Smooth muscle cell (in vitro differentiated cells): ENCODE results near the gene GABBR2. TPM values are rescaled to one million over a fixed set of nuclear protein-coding genes. Genes with fewer than 3 reads are reported as not detected.
A peak's percentile ranks its signal among the peaks of the same experiment; 100 is the strongest.

ENCODE experiments used
- DNase-seq: peaks from one replicate; lab custom pipeline; 2025; ENCODE audit not compliant: unreplicated experiment; lab: John Stamatoyannopoulos, UW
- H2AFZ ChIP-seq: fragments of 200-600 bp; sonication (generic); 2 replicates; pipeline ENCODE4 v1.6.0; 2016; ENCODE audit warnings: antibody characterized with exemption, low read depth, mild to moderate bottlenecking
- H3F3A ChIP-seq: fragments of 200-600 bp; sonication (generic); 2 replicates; pipeline ENCODE4 v1.6.0; 2017; ENCODE audit warnings: antibody characterized with exemption, low read depth
- H3K27ac ChIP-seq: fragments of 200-600 bp; sonication (generic); 2 replicates; pipeline ENCODE4 v1.5.1; 2016; ENCODE audit warnings: low read depth, mild to moderate bottlenecking
- H3K27me3 ChIP-seq: fragments of 200-600 bp; sonication (generic); 2 replicates; pipeline ENCODE4 v1.6.1; 2016; ENCODE audit warnings: low read depth, mild to moderate bottlenecking
- H3K36me3 ChIP-seq: fragments of 200-600 bp; sonication (generic); 2 replicates; pipeline ENCODE4 v1.5.1; 2016; ENCODE audit warnings: low read depth
- H3K4me1 ChIP-seq: fragments of 200-600 bp; sonication (generic); 2 replicates; pipeline ENCODE4 v1.5.1; 2016; ENCODE audit warnings: low read depth
- H3K4me2 ChIP-seq: fragments of 200-600 bp; sonication (generic); 2 replicates; pipeline ENCODE4 v1.6.0; 2016; ENCODE audit warnings: mild to moderate bottlenecking
- H3K4me3 ChIP-seq: fragments of 200-600 bp; sonication (generic); 2 replicates; pipeline ENCODE4 v1.5.1; 2016; ENCODE audit warnings: mild to moderate bottlenecking
- H3K79me2 ChIP-seq: fragments of 200-600 bp; sonication (generic); 2 replicates; pipeline ENCODE4 v1.6.0; 2016; ENCODE audit warnings: low read depth, mild to moderate bottlenecking
- H3K9ac ChIP-seq: fragments of 200-600 bp; sonication (generic); 2 replicates; pipeline ENCODE4 v1.6.0; 2016; ENCODE audit warnings: low read depth
- H3K9me3 ChIP-seq: fragments of 200-600 bp; sonication (generic); replicated peaks from 2 replicates; pipeline ENCODE4 v1.5.1; 2016; ENCODE audit warnings: low read depth
- H4K20me1 ChIP-seq: fragments of 200-600 bp; sonication (generic); 2 replicates; pipeline ENCODE4 v1.6.0; 2016; ENCODE audit warnings: low read depth
- CTCF ChIP-seq: fragments of 200-600 bp; sonication (generic); IDR thresholded peaks from 2 replicates; pipeline ENCODE4 v1.5.1; 2017; ENCODE audit warnings: borderline replicate concordance, mild to moderate bottlenecking, antibody characterized with exemption; ENCODE audit not compliant: insufficient read depth, poor library complexity, severe bottlenecking
- WGBS: methylation state at CpG from one replicate; pipeline ENCODE4 v1.1.7; 2016; ENCODE audit warnings: low lambda C conversion rate; 5-methylcytosine and 5-hydroxymethylcytosine counted together
- polyA plus RNA-seq: library from polyadenylated mRNA; unstranded; fragments of >200 nt; fragmentation: Nextera tagmentation; extraction: Ambion mirVana; gene quantifications from 2 replicates; pipeline ENCODE4 v1.2.1, GENCODE V29; 2016
- total RNA-seq: library from RNA; depleted of rRNA; stranded (reverse); fragments of >200 nt; gene quantifications from 2 replicates; pipeline ENCODE4 v1.2.3, GENCODE V29; 2014

The GABBR2 gene
- total and polyA plus RNA-seq, 2 experiments from 2014 or later = 0.25 TPM; not detected in 1

- Histone ChIP-seq H2AFZ (peak overlapping the region; percentile 15), H4K20me1 (no peaks in the 10 kb centered on the region), H3K27ac (peak overlapping the region; percentile 95), H3K79me2 (peaks cover 4% of the 10 kb centered on the region), H3K4me3 (no peak overlapping the region), H3K4me1 (peaks cover 6% of the 10 kb centered on the region), H3K4me2 (peak overlapping the region; percentile 69), H3K27me3 (no peaks in the 10 kb centered on the region), H3K9ac (peak overlapping the region; percentile 68), H3K9me3 (no peaks in the 10 kb centered on the region), H3F3A (no peaks in the 10 kb centered on the region), H3K36me3 (no peaks in the 10 kb centered on the region)
- no peak for TF ChIP-seq CTCF
- WGBS = 87% methylated on average over 8 of the region's 8 CpGs
- DNase-seq = no peak
Observed at GRCh38 chr9:98247831-98248657, 460.7 kb downstream of the GABBR2 start.

DNA sequence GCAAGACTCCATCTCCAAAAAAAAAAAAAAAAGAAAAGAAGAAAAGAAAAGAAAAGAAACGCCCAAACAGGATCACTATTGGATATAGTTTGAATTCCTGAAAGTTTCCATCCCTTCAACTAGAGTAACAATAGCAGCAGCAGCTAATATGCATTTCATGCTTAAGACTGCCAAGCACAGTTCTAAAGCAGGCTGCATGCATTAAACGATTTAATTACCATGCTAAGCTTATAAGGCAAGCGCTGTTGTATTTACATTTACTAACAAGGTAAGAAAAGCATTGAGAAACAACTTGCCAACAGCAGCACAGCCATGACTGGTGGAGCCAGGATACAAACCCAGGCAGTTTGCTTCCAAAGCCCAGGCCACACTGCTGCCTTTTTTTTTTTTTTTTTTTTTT lies 466.3 kb downstream of the GABBR2 start:
- H3F3A ChIP-seq = no peaks in the 10 kb centered on the region
- no peaks in the 10 kb centered on the region for H3K36me3 ChIP-seq
- TF ChIP-seq CTCF = no peak
- no peak overlapping the region for H3K9ac ChIP-seq
- H3K79me2 ChIP-seq = no peaks in the 10 kb centered on the region
- H4K20me1 ChIP-seq = no peaks in the 10 kb centered on the region
- no peak overlapping the region for H3K4me3 ChIP-seq
- no peaks in the 10 kb centered on the region for H3K27me3 ChIP-seq
- H2AFZ ChIP-seq = no peak overlapping the region
- H3K27ac ChIP-seq = no peak overlapping the region
- no peaks in the 10 kb centered on the region for H3K9me3 ChIP-seq
- peaks cover 6% of the 10 kb centered on the region for H3K4me1 ChIP-seq
- 92% methylated on average over 3 of the region's 3 CpGs for WGBS
- H3K4me2 ChIP-seq = no peak overlapping the region
- no peak for DNase-seq

DNA sequence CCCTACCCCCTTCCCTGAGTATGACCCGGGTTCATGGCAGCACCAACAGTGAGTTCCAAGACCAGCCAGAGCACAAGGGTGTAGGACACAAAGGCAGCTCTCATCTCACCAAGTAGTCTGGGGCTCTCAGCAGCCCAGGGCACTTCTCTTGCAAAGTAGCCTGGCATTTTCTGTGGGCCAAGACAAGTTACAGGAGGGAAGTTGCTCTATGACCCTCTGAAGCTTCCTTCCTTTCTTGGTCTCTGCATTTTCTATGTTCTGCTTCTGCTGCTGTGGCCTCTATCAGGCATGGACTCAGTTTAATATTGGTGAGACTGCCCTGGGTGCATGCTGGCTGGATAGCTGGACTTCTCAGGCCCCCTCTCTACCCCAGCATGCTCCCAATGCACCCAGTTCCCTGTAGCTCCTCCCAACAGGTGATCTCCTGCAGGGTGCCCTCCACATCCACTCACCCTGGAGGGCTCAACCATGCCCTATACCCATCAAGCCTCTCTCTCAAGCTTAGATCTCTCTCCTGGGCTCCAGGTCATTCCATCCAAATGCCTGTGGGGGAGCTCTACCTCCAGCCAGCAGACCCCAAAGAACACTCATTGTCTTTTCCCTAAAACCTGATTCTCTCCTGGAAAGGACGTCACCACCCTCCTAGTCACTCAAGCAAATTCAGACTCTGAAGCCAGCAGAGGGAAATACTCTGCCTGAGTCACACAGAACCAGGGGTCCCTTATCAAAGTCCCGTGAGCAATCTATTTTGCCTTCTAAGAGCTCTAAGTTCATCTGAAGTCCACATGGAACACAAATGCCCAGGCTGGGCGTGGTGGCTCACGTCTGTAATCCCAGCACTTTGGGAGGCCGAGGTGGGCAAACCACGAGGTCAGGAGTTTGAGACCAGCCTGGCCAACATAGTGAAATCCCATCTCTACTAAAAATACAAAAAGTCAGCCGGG lies 467.1 kb downstream of the GABBR2 start:
- no peak overlapping the region for H3K27ac ChIP-seq
- H3F3A ChIP-seq = no peaks in the 10 kb centered on the region
- H3K9me3 ChIP-seq = no peaks in the 10 kb centered on the region
- no peak overlapping the region for H3K4me3 ChIP-seq
- DNase-seq = no peak
- H3K27me3 ChIP-seq = no peaks in the 10 kb centered on the region
- H3K9ac ChIP-seq = no peak overlapping the region
- peaks cover 6% of the 10 kb centered on the region for H3K4me1 ChIP-seq
- no peaks in the 10 kb centered on the region for H4K20me1 ChIP-seq
- no peak overlapping the region for H2AFZ ChIP-seq
- no peak for TF ChIP-seq CTCF
- H3K36me3 ChIP-seq = no peaks in the 10 kb centered on the region
- 90% methylated on average over 8 of the region's 8 CpGs for WGBS
- H3K4me2 ChIP-seq = no peak overlapping the region
- no peaks in the 10 kb centered on the region for H3K79me2 ChIP-seq
